NK-92 (cell line): ENCODE results near the gene PLCB1.
"Not testable (repeated sequence)": the region's sequence is repeated elsewhere in the genome, so short reads cannot be mapped to it uniquely, and the experiment has no call there.

ENCODE experiments used
- DNase-seq: peaks from one replicate; lab custom pipeline; 2025; ENCODE audit not compliant: unreplicated experiment; lab: John Stamatoyannopoulos, UW

Gene PLCB1

GRCh38 chr20:8156235-8157079, 24.4 kb downstream of the PLCB1 start:
- DNase-seq = no peak

- not testable (repeated sequence) for DNase-seq
Observed at GRCh38 chr20:8159217-8159616, 27.2 kb downstream of the PLCB1 start.

GRCh38 chr20:8161264-8162071, 29.4 kb downstream of the PLCB1 start:
- no peak for DNase-seq

- DNase-seq = no peak
Observed at GRCh38 chr20:8162610-8163009, 30.5 kb downstream of the PLCB1 start.

GRCh38 chr20:8163543-8163942, 31.5 kb downstream of the PLCB1 start:
- DNase-seq = no peak

- DNase-seq = no peak
Observed at GRCh38 chr20:8166730-8167129, 34.7 kb downstream of the PLCB1 start.

GRCh38 chr20:8168785-8169288, 36.8 kb downstream of the PLCB1 start:
- DNase-seq = no peak

- DNase-seq = no peak
Observed at GRCh38 chr20:8170921-8171320, 38.9 kb downstream of the PLCB1 start.

- DNase-seq = no peak
Observed at GRCh38 chr20:8172191-8172590, 40.1 kb downstream of the PLCB1 start.

GRCh38 chr20:8175741-8176675, 43.9 kb downstream of the PLCB1 start:
- no peak for DNase-seq

GRCh38 chr20:8183526-8183925, 51.5 kb downstream of the PLCB1 start:
- DNase-seq = no peak

- no peak for DNase-seq
Observed at GRCh38 chr20:8187740-8188139, 55.7 kb downstream of the PLCB1 start.

GRCh38 chr20:8190043-8190880, 58.2 kb downstream of the PLCB1 start:
- no peak for DNase-seq

GRCh38 chr20:8194721-8195120, 62.7 kb downstream of the PLCB1 start:
- DNase-seq = no peak

GRCh38 chr20:8196096-8196495, 64.0 kb downstream of the PLCB1 start:
- DNase-seq = no peak

GRCh38 chr20:8200220-8200619, 68.2 kb downstream of the PLCB1 start:
- no peak for DNase-seq

GRCh38 chr20:8203366-8203765, 71.3 kb downstream of the PLCB1 start:
- DNase-seq = no peak

- DNase-seq = no peak
Observed at GRCh38 chr20:8205996-8206395, 73.9 kb downstream of the PLCB1 start.

GRCh38 chr20:8208226-8208625, 76.2 kb downstream of the PLCB1 start:
- no peak for DNase-seq

- no peak for DNase-seq
Observed at GRCh38 chr20:8209061-8209460, 77.0 kb downstream of the PLCB1 start.
